SU-DHL-6 (cell line): Measurements from ENCODE around the gene EBP.

Experiments
- EZH2phosphoT487 ChIP-seq: fragments of 200-600 bp; sonication (generic), shearing (Covaris generic); conservative IDR thresholded peaks from 2 replicates; pipeline ENCODE4 v1.6.1; 2018; ENCODE audit warnings: mild to moderate bottlenecking, antibody characterized with exemption, low read length, moderate library complexity, mixed read lengths
- TF ChIP-seq, protein P1 (sequence below): fragments of 200-600 bp; sonication (generic); IDR thresholded peaks from one replicate; pipeline ENCODE4 v1.5.1; 2017; ENCODE audit warnings: antibody characterized with exemption, mild to moderate bottlenecking, low read length, moderate library complexity; ENCODE audit not compliant: insufficient read depth, poor library complexity, severe bottlenecking

DNA sequence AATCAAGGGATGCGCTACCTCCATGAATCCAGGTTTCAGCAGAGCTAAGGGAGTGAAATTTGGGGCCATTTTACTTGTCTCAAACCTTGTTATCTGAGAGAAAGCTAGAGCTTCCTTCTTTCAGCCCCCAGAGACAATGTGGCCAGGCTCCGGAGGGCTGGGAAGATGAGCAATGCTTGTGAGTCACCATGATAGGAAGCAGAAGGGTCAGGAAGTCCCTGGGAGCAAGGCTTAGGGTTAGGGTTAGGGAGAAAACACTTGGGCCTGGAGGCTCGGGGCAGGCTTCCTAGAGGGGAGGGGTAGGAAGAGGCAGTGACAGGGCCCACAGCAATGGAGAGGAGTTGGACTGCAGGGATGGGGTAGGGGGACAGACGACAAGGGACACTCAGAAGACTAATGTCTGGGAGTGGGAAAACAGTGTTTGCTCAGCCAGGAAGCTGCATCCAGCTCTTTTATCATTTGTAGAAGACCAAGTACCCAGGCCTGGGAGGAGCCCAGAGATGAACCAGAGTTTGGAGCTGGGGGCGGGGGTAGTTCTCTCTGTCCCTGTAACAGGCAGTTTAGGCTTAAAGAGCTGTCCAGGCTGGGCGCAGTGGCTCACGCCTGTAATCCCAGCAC is 29.2 kb upstream of the EBP start:
- TF ChIP-seq, protein P1, sequence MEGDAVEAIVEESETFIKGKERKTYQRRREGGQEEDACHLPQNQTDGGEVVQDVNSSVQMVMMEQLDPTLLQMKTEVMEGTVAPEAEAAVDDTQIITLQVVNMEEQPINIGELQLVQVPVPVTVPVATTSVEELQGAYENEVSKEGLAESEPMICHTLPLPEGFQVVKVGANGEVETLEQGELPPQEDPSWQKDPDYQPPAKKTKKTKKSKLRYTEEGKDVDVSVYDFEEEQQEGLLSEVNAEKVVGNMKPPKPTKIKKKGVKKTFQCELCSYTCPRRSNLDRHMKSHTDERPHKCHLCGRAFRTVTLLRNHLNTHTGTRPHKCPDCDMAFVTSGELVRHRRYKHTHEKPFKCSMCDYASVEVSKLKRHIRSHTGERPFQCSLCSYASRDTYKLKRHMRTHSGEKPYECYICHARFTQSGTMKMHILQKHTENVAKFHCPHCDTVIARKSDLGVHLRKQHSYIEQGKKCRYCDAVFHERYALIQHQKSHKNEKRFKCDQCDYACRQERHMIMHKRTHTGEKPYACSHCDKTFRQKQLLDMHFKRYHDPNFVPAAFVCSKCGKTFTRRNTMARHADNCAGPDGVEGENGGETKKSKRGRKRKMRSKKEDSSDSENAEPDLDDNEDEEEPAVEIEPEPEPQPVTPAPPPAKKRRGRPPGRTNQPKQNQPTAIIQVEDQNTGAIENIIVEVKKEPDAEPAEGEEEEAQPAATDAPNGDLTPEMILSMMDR = no peak
- no peak for TF ChIP-seq EZH2phosphoT487
